HG02798 (cell line): Measurements from ENCODE around the gene ANP32B.

Experiments
- ATAC-seq: cut with Tn5 transposase; IDR thresholded peaks from one replicate; pipeline ENCODE4 v1.9.1; 2021; ENCODE audit warnings: mild to moderate bottlenecking; ENCODE audit not compliant: unreplicated experiment, poor library complexity

ANP32B gene

GRCh38 chr9:98056269-98057137 is 73.4 kb downstream of the ANP32B start, which contains the start of gene NANS:
NANS (plus strand) TSS chr9:98056732; CDS start chr9:98056809, 77 bp downstream.
- peak; percentile 97 for ATAC-seq

GRCh38 chr9:98057138-98057799 is 74.1 kb downstream of the ANP32B start:
- ATAC-seq: no peak

- no peak for ATAC-seq
Measured at GRCh38 chr9:98062161-98062560, 79.0 kb downstream of the ANP32B start.

- ATAC-seq: no peak
Measured at GRCh38 chr9:98064623-98065392, 81.7 kb downstream of the ANP32B start.
